ENCODE measurements around the gene GBGT1.

The GBGT1 gene

GRCh38 chr9:133155156-133155555 lies 8.6 kb downstream of the GBGT1 start:
- no peak for TF ChIP-seq CTCF (IDR thresholded peaks at IDR 0.05; ENCODE audit: low read depth, low read length)
- H3K4me3 ChIP-seq (replicated peaks in 1 of 2; ENCODE audit: low read depth in 2 of 2, low read length in 2 of 2) = no peak overlapping the region
- no peak for DNase-seq (ENCODE audit: low read depth in 2 of 2)

- H3K4me3 ChIP-seq (replicated peaks in 1 of 2; ENCODE audit: low read depth in 2 of 2, low read length in 2 of 2) = no peak overlapping the region
- TF ChIP-seq CTCF (IDR thresholded peaks at IDR 0.05; ENCODE audit: low read depth, low read length) = no peak
- no peak for DNase-seq (ENCODE audit: low read depth in 2 of 2)
These were observed 9.4 kb downstream of the GBGT1 start for GRCh38 chr9:133154097-133154989.

GRCh38 chr9:133153227-133154096 lies 10.3 kb downstream of the GBGT1 start:
- no peak for TF ChIP-seq CTCF (IDR thresholded peaks at IDR 0.05; ENCODE audit: low read depth, low read length)

GRCh38 chr9:133151601-133152525 lies 11.9 kb downstream of the GBGT1 start:
- DNase-seq (ENCODE audit: low read depth in 2 of 2) = no peak
- no peak for TF ChIP-seq CTCF (IDR thresholded peaks at IDR 0.05; ENCODE audit: low read depth, low read length)

More at GRCh38 chr9:133153227-133154096, 10.3 kb downstream of the GBGT1 start:
- H3K4me3 ChIP-seq (replicated peaks in 1 of 2; ENCODE audit: low read depth in 2 of 2, low read length in 2 of 2) = no peak overlapping the region
- DNase-seq (ENCODE audit: low read depth in 2 of 2) = no peak

GRCh38 chr9:133151041-133151440 lies 12.7 kb downstream of the GBGT1 start:
- no peak overlapping the region for H3K4me3 ChIP-seq (replicated peaks in 1 of 2; ENCODE audit: low read depth in 2 of 2, low read length in 2 of 2)
- DNase-seq (ENCODE audit: low read depth in 2 of 2) = no peak
- TF ChIP-seq CTCF (IDR thresholded peaks at IDR 0.05; ENCODE audit: low read depth, low read length) = no peak

More at GRCh38 chr9:133151601-133152525, 11.9 kb downstream of the GBGT1 start:
- H3K4me3 ChIP-seq (replicated peaks in 1 of 2; ENCODE audit: low read depth in 2 of 2, low read length in 2 of 2) = no peak overlapping the region

Data from cardiac fibroblast (primary cell).